Activated T-cell treated with anti-CD3 and anti-CD28 coated beads for 1 hour (primary cell): ENCODE results near the gene VIPR2.
"Not testable (repeated sequence)": the region's sequence is repeated elsewhere in the genome, so short reads cannot be mapped to it uniquely, and the experiment has no call there.

ENCODE experiments used
- DNase-seq: peaks from one replicate; pipeline ENCODE4 v3.0.0-alpha.2; 2020; ENCODE audit warnings: low read depth

VIPR2 gene

DNA sequence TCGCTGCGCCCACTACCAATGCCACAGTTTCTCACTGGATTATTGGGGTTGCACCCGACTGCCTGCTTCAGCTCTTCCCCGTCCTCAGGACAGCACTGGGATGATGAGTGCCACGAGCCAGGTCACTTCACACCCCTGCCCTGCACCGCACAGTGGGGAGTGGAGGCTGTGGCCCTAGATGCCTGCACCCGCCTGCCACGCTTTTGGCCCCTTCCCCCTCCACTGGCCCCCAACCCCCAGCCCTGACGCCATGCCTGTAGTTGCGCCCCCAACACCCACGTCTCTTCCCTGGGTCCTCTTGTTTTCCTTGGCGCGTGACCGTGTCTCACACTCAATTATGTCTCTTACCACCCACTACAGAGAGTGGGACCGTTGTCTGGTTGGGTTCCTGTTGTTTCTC lies 134.3 kb downstream of the VIPR2 start:
- no peak for DNase-seq

DNA sequence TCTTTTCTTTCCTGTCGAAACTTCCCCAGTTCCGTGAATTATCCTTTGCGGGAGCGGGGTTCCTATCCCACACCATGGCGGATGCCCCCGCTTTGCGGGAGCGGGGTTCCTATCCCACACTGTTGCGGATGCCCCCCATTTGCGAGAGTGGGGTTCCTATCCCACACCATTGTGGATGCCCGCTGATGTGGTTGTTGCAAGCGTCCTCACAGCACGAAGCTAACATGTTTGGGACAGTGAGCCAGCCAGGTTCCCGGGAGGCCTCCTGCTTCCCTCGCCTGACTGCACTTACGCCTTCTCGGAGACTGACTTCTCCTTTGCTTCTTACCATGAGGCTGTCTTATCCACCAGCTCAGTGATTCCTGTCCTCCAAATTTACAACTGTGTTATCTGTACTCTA lies 134.7 kb downstream of the VIPR2 start:
- no peak for DNase-seq

DNA sequence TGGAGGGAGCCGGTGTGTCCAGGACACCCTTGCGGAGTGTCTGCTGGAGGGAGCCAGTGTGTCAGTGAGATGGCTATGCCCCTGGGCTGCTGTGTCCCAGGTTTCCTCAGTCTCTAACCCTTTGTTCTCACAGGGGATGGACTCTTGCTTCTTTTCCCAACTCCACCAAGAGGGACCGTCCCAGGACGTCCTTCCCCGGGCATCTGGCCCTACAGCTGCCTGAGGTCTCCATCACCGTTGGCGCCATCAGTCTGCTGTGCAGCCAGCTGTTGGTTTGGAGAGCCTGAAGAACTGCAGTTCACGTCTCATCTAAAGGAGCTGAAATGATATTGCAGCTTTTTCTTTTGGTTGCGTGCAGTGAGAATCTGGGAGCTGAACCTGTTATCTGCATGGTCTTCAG lies 136.2 kb downstream of the VIPR2 start:
- DNase-seq, result no peak

DNA sequence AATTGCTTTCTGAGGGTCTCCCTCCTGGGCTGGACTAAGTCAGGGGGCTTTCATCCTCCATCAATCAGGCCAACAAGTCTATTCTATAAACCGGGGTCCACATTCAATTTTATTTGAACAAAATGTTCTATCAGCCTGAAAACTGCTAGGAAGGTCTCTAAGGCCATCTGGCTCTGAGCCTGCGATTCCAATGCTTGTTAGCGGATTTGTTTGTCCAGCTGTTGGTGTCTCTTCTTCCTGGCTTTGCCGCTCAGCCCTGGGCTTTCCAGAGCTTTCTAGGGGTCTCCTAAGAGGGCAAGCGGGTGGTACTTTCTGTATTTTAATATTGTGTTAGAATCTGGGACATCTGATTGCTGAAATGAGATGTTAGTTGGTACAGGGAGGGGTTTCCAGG lies 136.7 kb downstream of the VIPR2 start:
- no peak for DNase-seq

DNA sequence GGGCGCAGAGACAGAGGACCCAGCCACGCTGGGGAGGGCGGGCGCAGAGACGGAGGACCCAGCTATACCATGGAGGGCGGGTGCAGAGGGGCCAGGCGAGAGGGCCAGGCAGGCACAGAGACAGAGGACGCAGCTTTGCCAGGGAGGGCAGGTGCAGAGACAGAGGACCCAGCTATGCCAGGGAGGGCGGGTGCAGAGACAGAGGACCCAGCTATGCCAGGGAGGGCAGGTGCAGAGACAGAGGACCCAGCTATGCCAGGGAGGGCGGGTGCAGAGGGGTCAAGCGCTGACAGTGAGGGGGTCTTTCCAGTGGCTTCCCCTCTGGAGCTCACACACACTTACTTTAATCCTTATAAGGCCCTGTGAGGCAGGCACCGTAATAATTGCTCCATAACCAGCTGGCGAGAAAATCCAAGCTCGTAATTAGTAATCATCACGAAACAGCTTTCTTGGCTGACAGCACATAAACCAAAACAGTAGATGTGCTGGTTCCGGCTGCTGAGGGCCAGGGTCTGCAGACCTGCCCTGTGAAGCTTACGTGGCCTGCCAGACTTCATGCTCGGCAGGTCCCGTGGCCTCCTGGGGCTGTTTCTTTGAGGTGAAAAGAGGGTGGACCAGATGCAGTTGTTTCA lies 137.2 kb downstream of the VIPR2 start:
- no peak for DNase-seq

DNA sequence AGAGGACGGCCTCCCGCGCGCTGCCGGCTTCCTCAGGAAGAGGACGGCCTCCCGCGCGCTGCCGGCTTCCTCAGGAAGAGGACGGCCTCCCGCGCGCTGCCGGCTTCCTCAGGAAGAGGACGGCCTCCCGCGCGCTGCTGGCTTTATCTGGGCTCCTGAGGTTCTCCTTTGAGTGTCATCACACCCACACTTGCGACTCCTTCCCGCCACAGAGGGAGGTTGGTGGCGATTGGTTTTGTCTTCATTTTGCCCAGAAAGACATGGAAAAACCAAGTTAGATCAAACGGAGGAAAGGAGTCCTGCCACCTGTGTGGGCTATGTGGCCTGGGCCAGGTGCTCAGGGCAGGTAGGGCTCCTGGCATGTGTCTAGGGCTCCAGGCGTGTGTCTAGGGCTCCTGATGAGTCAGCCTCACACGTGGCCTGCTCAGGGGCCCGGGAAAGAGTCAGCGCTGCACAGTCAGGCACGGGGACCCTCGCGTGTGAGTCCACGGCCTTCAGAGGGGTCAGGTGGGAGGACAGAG lies 138.0 kb downstream of the VIPR2 start:
- DNase-seq, result no peak

DNA sequence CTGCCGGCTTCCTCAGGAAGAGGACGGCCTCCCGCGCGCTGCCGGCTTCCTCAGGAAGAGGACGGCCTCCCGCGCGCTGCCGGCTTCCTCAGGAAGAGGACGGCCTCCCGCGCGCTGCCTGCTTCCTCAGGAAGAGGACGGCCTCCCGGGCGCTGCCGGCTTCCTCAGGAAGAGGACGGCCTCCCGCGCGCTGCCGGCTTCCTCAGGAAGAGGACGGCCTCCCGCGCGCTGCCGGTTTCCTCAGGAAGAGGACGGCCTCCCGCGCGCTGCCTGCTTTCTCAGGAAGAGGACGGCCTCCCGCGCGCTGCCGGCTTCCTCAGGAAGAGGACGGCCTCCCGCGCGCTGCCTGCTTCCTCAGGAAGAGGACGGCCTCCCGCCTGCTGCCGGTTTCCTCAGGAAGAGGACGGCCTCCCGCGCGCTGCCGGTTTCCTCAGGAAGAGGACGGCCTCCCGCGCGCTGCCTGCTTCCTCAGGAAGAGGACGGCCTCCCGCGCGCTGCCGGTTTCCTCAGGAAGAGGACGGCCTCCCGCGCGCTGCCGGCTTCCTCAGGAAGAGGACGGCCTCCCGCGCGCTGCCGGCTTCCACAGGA lies 138.6 kb downstream of the VIPR2 start:
- DNase-seq, result not testable (repeated sequence)

DNA sequence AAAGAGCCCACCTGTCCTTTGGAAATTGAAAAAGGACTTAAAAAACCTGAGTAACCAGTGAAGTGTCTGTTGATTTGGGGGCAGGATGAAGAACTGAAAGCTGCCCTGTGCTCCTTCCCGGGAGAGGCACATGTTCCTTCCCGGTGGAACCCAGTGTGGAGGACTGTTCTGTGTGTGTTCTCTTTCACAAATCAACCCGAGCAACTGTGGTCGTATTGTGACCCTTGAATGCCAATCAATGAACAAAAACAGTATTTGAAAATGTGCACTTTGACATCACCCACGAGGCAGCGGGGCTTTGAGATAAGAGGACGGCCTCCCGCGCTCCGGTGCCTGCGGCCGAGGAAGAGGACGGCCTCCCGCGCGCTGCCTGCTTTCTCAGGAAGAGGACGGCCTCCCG lies 139.0 kb downstream of the VIPR2 start:
- no peak for DNase-seq

DNA sequence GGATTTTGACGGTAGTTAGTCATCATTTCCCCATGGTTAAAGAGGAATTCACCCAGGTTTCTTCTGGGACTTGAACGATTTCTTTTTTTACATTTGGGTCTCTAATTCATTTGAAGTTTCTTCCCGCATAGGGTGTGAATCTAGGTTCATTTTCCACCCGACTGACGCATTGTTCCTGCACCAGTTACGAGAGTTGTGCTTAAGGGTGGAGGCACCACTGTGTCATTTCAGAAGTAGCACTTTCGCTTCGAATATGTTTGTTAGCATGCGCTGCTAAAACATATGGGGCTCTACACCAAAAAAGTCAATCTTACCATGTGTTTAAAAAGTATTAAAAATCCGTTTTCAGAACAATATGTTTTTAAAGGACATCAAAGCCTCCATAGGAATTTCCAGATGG lies 140.3 kb downstream of the VIPR2 start:
- no peak for DNase-seq

DNA sequence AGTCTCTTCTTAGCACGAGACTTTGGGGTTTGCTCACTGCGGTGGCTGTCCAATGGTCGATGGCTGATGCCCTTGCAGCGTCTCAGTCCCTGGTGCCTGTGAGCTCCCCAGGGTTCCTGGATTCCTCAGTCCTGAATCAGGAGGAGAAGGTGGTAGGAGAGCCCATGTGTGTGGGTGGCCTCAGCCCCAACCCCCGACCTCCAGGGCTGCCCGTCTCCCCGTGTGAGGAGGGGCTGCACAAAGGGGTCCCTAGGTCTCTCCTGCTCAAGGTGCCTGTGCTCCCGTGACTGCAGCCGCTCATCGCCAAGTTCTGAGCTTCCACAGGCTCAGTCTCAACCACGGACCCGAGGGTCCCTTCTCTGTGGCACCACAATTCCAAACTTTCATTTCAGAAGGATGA lies 142.9 kb downstream of the VIPR2 start:
- no peak for DNase-seq

DNA sequence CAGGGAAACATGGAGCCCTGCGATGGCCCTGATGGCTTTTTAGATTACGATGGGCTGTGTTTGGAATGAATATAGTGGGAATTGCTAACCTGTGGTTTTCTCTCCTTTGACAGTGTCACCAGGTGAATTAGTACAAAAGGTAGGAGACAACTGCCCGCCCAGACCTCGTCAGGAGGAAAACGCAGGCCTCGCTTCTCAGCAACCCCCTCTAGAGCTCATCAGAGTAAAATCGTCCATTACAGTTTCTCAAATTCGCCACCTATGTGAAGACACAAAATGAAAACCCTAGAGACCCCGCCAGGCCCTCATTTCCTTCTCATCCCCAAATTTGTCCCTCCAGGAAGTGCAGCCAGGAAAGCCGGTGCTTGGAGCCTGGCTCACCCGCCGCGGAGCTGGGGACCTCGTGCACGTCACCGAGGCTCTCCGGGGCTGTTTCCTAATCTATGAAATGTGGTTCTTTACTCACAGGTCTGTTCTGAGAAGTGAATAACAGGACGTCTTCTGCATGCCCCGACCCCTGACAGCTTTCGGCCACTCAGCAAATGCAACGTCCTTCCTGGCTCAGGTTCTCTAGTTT lies 143.7 kb downstream of the VIPR2 start:
- no peak for DNase-seq

DNA sequence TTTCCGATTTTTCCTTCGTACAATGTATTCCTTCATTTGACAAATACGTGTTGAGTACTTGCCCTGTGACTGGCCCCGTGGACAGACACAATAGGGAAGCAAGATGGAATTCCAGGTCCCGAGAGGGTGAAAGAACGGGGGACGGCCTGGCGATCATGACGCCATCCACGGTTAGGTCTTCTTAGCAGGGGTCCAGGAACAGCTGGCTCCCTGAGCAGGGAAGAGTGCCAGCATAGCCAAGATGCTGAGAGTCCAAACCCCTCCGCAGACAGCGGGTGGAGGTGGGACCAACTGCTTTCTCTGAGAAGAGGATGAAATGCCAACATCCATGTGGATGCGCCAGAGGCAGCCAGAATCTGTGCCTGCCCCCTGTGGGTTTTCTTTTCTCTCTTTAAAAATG lies 144.6 kb downstream of the VIPR2 start:
- DNase-seq, result no peak

DNA sequence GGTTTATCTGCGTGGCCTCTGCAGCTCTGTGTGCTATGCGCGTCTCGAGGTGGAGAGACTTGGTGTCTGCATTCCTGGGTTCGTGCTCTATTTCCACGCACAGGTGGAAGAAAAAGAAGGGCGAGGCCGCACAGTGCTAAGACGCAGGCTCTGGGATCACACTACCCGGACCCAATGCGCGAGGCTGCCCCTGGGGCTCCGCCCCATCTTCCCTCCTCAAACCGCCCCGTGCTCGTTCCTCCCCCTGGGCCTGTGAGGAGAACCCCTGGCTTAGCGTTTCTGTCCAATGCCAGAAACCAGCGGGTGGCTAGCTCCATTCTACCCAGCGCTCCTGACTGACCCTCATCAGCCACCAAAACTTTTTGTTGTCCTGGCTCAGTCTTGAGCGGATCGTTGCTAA lies 145.2 kb downstream of the VIPR2 start:
- DNase-seq, result no peak

DNA sequence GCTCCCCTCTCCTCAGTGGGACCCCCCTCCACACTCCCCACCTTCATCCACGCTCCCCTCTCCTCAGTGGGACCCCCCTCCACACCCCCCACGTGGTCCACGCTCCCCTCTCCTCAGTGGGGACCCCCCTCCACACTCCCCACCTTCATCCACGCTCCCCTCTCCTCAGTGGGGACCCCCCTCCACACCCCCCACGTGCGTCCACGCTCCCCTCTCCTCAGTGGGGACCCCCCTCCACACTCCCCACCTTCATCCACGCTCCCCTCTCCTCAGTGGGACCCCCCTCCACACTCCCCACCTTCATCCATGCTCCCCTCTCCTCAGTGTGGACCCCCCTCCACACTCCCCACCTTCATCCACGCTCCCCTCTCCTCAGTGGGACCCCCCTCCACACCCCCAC lies 146.4 kb downstream of the VIPR2 start:
- not testable (repeated sequence) for DNase-seq

DNA sequence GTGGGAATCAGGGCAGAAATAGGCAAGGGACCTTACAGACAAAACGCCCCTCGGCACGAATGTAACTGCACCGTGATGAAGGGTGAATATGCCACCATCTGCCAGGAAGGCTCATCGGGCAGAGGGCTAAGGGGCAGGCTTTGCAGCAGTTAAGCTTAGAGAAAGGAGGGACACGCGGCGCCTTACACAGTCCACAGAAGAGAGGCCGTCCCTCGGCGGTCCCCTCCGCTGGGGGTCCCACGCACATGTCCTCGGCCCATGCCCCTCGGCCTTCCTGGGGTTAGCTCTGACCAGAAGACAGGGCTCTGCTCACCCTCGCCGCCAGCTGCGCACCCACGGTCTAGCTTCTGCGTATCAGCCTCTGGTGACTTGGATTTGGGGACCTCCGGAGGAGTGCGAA lies 147.2 kb downstream of the VIPR2 start:
- DNase-seq, result no peak

DNA sequence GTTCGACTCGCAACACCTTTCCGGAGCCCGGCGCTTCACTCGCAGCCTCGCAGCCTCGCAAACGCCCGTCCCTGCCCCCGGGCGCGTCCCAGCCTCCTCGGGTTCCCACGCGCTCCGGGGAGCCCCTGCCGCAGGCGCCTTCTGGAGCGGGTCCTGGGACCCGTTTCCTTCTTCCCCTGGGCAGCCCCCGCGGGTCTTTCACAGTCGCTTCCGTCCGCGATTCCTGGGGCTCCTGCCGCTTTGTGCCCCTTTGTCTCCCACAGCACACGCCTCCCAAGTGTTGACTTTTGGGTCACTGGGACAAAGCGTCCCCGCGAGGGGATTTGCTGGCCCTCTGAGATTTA lies 147.6 kb downstream of the VIPR2 start:
- no peak for DNase-seq

DNA sequence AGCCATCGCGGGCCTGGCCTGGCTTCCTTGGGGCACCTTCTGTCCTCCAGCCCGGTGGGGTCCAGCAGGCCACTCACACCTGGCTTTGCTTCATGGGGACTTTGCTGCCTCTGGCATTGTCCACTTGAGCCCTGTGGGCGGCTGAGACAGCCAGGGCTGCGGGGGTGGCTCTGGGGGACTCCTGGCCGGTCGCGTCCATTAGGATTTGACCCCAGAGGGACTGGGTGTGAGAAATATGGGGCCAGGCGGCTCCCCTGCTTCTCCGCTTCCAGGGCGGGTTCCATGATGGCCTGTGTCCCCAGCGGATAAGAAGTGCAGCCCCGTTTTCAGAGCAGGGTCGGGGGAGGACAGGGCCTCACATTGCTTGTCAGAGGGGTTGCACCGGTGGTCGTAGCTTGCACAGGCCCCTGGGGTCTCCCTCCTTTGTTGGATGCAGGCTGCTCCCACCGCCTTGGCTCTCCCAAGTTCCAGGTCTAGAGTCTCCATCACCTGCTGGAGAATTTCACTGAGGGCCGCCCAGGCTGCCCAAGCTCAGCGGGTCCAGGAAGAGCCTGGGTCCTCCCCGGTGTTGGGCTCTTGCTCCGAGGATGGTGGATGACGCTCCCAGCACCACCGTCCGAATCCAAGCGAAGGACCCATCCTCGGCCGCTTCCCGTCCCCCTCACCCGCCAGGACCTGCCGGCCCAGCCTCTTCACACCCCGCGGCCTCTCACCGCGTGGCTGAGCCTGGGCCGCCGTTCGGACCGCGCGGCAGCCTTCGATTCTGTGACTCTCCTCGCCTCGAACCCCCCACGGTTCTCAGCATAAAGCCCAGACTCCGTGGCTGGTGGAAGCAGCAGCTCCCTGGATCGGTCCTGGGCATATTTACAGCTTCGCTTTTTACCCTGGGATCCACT lies 148.2 kb downstream of the VIPR2 start:
- DNase-seq, result no peak

DNA sequence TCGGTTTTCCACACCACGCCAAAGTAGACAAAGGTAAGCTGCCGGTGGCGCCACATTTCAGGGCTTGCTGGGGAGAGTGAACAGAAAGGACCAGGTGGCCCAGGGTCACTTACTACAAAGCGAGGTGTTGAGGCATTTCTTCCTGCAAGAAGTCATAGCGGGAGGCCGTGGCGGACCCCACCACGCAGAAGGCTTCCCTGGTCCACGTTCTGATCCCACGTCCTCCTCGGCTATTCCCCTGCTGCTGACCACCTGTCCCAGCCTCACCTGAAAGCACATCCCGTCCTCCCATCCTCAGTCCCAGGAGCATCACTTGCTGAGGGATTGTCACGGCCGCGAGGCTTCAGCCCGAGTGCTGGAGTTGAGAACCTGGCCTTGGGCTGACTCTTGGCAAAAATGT lies 149.2 kb downstream of the VIPR2 start:
- DNase-seq, result no peak

DNA sequence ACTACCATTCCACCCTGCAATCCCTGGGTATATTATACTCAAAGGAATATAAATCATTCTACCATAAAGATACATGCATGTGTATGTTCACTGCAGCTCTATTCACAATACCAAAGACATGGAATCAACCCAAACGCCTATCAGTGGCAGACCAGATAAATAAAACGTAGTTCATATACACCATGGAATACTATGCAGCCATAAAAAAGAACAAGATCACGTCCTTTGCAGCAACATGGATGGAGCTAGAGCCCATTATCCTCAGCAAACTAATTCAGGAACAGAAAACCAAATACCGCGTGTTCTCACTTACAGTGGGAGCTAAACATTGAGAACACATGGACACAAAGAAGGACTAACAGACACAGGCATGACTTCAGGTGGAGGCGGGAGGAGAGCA lies 150.0 kb downstream of the VIPR2 start:
- DNase-seq, result no peak

DNA sequence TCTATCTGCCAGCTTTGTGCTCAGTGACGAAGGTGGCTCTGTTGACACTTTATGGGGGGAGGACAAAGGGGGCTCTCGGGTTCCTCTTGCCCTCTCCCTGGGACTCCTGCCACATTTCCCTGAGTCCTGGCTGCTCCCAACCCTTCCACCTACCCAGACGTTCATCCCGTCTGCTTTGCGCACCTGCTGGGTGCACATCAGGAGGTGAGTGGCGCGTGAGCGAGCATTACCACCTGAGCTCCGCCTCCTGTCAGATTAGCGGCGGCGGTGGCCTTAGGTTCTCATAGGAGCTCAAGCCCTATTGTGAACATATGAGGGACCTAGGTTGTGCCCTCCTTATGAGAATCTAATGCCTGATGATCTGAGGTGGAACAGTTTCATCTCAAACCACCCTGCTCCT lies 151.1 kb downstream of the VIPR2 start:
- DNase-seq, result no peak

DNA sequence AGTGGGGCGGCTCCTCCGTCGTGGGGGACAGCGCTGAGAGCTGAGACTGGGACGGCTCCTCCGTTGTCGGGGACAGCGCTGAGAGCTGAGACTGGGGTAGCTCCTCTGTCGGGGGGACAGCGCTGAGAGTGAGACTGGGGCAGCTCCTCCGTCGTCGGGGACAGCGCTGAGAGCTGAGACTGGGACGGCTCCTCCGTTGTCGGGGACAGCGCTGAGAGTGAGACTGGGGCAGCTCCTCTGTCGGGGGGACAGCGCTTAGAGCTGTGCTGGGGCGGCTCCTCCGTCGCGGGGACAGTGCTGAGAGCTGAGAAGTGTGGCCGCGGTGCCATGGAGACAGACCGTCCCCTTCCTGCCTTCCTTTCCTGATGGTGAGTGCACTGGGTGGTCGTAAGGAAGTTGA lies 151.9 kb downstream of the VIPR2 start:
- DNase-seq, result no peak

DNA sequence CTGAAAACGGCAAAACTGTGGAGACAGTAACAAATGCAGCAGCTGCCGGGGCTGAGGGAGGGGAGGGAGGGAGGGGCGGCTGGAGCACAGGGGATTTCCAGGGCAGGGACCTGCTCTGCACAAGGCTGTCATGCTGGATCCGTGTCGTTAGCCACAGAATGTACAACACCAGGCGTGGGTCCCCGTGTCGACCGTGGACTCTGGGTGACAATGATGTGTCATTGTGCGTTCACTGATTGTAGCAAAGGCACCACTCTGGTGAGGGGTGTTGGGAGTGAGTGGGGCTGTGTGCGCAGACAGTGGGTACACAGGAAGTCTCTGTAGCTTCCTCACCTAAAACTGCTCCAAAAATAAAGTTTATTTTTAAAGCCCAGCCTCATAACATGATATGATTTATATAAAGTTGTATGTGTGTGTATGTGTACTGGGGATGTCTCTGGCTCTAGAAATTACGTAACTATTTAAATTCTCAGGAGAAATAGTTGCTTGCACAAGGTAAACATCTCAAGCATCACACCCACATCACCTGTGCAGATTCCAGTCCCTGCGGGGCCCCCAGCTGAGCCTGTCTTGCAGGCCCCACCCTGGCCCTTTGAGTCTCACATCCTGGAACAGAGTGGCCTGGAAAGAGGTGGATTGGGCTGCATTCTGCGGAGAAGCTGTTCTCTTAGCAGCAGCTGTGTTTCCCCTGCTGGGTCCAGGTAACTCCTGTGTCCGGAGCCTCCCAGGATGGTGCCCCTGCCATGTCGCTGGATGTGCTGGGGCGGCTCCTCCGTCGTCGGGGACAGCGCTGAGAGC lies 152.6 kb downstream of the VIPR2 start:
- DNase-seq, result no peak
